Cardiac atrium fibroblast (primary cell): ENCODE measurements around the gene CERS1. TPM values are rescaled to one million over a fixed set of nuclear protein-coding genes. Genes with fewer than 3 reads are reported as not detected.

Experiments
- total RNA-seq: library from RNA; depleted of rRNA; stranded (reverse); fragments of >200 nt; gene quantifications from 2 replicates; pipeline ENCODE4 v1.2.3, GENCODE V29; 2015

The CERS1 gene
- 1.6 and 3.6 TPM in 2 replicates for total RNA-seq

DNA sequence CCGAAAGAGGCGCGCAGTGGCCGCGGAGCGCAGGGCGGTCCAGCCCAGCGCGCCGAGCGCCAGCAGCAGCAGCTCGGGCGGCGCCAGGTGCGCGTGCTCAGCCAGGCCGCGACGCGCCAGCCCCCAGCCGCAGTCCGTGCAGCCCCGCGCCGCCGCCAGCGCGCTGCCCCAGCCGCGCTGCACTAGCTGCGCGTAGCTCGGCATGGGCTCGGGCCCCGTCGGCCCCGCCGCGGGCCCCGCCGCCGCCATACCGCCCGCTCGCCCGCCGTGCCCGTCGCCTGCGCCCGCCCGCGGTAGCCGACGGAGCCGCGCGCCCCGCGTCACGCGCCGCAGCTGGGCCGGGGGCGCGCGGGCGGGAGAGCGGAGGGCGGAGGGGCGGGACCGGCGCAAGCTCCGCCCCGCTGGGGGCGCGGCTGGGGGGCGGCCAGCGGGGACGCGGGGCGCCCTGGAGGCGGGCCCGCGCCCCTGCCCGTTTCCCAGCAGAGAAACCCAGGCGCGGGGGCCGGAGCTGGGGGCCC is at the start of gene CERS1:
Gene CERS1, minus strand, starts transcription at position 335 of the 518 bp plus-strand sequence. Its CDS starts 86 bp downstream, at position 249.

DNA sequence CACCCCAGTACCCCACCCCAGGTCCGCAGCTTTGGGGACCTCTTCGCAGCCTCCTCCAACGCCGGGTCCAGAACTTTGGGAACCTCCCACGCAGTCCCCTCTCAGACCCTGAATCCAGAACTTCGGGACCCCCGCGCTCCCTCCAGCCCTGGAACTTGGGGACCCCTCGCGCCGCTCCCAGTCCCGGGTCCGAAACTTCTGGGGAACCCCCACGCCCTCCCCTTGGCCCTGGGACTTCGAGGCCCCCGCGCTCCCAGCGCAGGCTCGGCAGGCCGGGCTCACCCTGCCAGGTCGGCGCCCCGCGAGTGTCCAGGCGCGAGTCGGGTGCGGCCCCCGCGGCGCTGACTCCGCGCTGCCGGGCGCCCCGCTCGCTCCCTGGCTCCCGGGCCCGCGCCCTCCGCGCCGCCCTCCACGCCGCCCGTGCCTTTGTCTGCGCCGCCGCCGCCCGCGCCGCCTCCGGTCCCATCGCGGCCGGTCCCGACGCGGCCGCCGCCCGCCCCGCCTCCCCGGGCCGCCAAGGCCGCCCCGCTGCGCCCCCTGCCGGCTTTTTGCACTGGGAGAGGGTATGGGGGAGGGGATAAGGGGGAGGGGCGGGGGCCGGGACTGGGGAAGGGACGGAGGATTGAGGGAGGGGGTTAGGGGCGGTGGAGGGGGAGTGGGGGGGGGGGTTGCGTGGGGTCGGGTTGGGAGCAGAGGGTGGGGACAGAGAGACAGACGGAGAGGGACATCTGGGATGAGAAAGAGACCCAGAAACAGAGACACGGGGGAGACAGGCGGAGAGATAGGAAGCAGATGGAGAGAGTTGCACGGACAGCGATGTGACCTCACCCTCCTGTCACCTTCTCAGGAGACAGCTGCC is 45.0 kb upstream of the CERS1 start, which contains the start of gene HOMER3:
Gene HOMER3, minus strand, starts transcription at position 449 of the 859 bp plus-strand sequence. CDS start 2,235 bp downstream, outside the sequence.

DNA sequence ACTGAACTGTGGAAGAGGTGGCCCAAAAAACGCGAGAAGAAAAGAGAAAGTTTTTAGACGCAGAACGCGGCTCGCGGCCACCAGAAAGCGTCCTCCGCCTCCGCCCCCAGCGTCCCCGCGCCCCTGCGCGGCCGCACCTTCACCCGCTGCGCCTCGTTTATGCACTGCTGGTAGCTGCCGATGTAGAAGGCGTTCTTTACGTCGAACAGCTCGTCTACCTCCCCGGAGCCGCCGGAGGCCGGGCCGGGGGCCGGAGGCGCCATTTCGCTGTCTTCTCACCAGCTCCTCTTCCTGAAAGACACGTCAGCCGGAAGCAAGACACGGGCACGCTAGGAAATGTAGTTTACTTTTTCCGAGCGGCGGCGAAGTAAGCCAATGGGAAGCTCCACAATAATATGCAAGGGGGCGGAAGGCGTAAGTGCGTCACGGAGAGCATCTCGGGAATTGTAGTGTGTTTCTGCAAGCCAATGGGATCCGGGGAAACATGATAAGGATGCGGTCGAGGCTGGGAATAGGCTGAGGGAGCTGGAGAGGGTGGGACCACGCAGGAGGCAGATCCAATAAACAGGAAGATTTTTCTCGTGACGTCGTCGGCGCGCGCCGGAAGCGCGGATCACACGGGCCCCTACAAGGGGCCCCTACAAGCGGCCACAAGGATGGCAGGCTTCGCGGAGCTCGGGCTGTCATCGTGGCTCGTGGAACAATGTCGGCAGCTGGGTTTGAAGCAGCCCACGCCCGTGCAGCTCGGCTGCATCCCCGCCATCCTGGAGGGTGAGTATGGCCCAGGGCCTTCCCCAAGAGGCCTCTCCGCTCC is 23.3 kb upstream of the CERS1 start, which contains the start of the genes COPE and DDX49:
Gene COPE, minus strand, starts transcription at position 302 of the 814 bp plus-strand sequence. Its CDS starts 39 bp downstream, at position 263.
Gene DDX49, plus strand, starts transcription at position 630 of the 814 bp plus-strand sequence. Its CDS starts 27 bp downstream, at position 657.

GRCh38 chr19:18831524-18832305 is 64.2 kb downstream of the CERS1 start, which contains the start of gene UPF1:
UPF1 (plus strand) TSS chr19:18831959; CDS start chr19:18832210, 251 bp downstream.

Other genes starting within 250 kb of the CERS1 start
- 2.0 and 3.4 TPM in 2 replicates for gene CRTC1, start 212.5 kb downstream of the CERS1 start, total RNA-seq
- under 0.01 and 1.5 TPM in 2 replicates for gene COMP, start 104.9 kb downstream of the CERS1 start, total RNA-seq
- gene UPF1, start 64.2 kb downstream of the CERS1 start, total RNA-seq: 33.6 and 51.2 TPM in 2 replicates
- gene COPE, start 23.2 kb upstream of the CERS1 start, total RNA-seq: 346 and 365 TPM in 2 replicates
- gene DDX49, start 23.6 kb upstream of the CERS1 start, total RNA-seq: 59.0 and 80.2 TPM in 2 replicates
- 59.8 and 139 TPM in 2 replicates for gene HOMER3, start 45.1 kb upstream of the CERS1 start, total RNA-seq
- gene SUGP2, start 137.4 kb upstream of the CERS1 start, total RNA-seq: 15.3 and 24.3 TPM in 2 replicates
- gene ARMC6, start 137.4 kb upstream of the CERS1 start, total RNA-seq: 28.7 and 33.5 TPM in 2 replicates
- gene SLC25A42, start 167.8 kb upstream of the CERS1 start, total RNA-seq: 4.3 and 5.5 TPM in 2 replicates
- 28.5 and 34.2 TPM in 2 replicates for gene TMEM161A, start 242.3 kb upstream of the CERS1 start, total RNA-seq